CD4-positive, alpha-beta T cell treated with Interleukin-6 for 4 hours (primary cell): ENCODE data around the gene FAM118A.

ENCODE experiments used
- DNase-seq: peaks from one replicate; pipeline ENCODE4 v3.0.0-alpha.2; 2020; ENCODE audit warnings: mixed read lengths

The FAM118A gene

GRCh38 chr22:45389546-45389945 lies 79.8 kb downstream of the FAM118A start:
- no peak for DNase-seq
